Ascending aorta (tissue), 2 donors: ENCODE data around the gene MACO1. TPM values are rescaled to one million over a fixed set of nuclear protein-coding genes. Genes with fewer than 3 reads are reported as not detected.

Source experiments
- DNase-seq, 2 donors: peaks; one replicate each; pipeline ENCODE4 v3.0.0-alpha.2; 2019; ENCODE audit warnings: low spot score in 2 of 2
- H3K27ac ChIP-seq, 2 donors: fragments of 200-600 bp; sonication (generic); one replicate each; pipeline ENCODE4 v1.5.1; 2016 to 2017; ENCODE audit warnings: mild to moderate bottlenecking in 1 of 2
- H3K27me3 ChIP-seq: fragments of 200-600 bp; sonication (generic); one replicate; pipeline ENCODE4 v1.5.1; 2017
- H3K36me3 ChIP-seq, 2 donors: fragments of 200-600 bp; sonication (generic); one replicate each; pipeline ENCODE4 v1.5.1; 2016
- H3K4me1 ChIP-seq, 2 donors: fragments of 200-600 bp; sonication (generic); one replicate each; pipeline ENCODE4 v1.5.1; 2016 to 2017; ENCODE audit warnings: mild to moderate bottlenecking in 1 of 2
- H3K4me3 ChIP-seq, 2 donors: fragments of 200-600 bp; sonication (generic); one replicate each; pipeline ENCODE4 v1.5.1; 2016 to 2017; ENCODE audit warnings: mild to moderate bottlenecking in 1 of 2
- H3K9me3 ChIP-seq, 2 donors: fragments of 200-600 bp; sonication (generic); one replicate each; pipeline ENCODE4 v1.5.1; 2016
- CTCF ChIP-seq, 3 experiments: fragments of 200-600 bp in 2 of 3; fragments of 450-650 bp in 1 of 3; sonication (generic) in 2 of 3; IDR thresholded peaks; one replicate each; pipeline ENCODE4 v1.5.1; 2016 to 2019; ENCODE audit warnings: antibody characterized with exemption in 3 of 3, mild to moderate bottlenecking in 1 of 3, moderate library complexity in 1 of 3
- intact Hi-C: fragments of 100-400 bp; cut with DNase I; formaldehyde crosslinking; loops from one replicate; pipeline ENCODE4 v1.15.1; 2023
- total RNA-seq: library from RNA; depleted of rRNA; stranded (reverse); fragments of >200 nt; gene quantifications from one replicate; pipeline ENCODE4 v1.1.0, GENCODE V29; 2016

The MACO1 gene
- total RNA-seq, 1 donor from 2014 or later, result 49.2 TPM

- peaks cover 0 to 6% of the 10 kb centered on the region in 2 donors for H3K4me1 ChIP-seq
- no peaks in the 10 kb centered on the region for H3K27me3 ChIP-seq
- H3K36me3 ChIP-seq, result no peaks in the 10 kb centered on the region
- no peak for DNase-seq
- intact Hi-C loops, result no loop called here
- H3K9me3 ChIP-seq, result no peaks in the 10 kb centered on the region
- H3K4me3 ChIP-seq, result no peak overlapping the region
- no peak for TF ChIP-seq CTCF (IDR thresholded peaks at IDR 0.05)
- no peak overlapping the region for H3K27ac ChIP-seq
Measured at GRCh38 chr1:25425098-25426085, 5.3 kb upstream of the MACO1 start.

GRCh38 chr1:25427696-25428095 lies 3.0 kb upstream of the MACO1 start:
- intact Hi-C loops, result no loop called here
- Histone ChIP-seq H3K9me3 (no peaks in the 10 kb centered on the region), H3K27me3 (no peaks in the 10 kb centered on the region), H3K4me1 (peaks cover 0 to 6% of the 10 kb centered on the region in 2 donors), H3K27ac (no peak overlapping the region), H3K36me3 (no peaks in the 10 kb centered on the region), H3K4me3 (no peak overlapping the region)
- no peak for DNase-seq
- no peak for TF ChIP-seq CTCF (IDR thresholded peaks at IDR 0.05)

GRCh38 chr1:25428475-25429166 lies 2.1 kb upstream of the MACO1 start:
- Histone ChIP-seq H3K4me1 (peaks cover 2 to 6% of the 10 kb centered on the region in 2 donors), H3K27me3 (no peaks in the 10 kb centered on the region), H3K27ac (no peak overlapping the region), H3K36me3 (no peaks in the 10 kb centered on the region), H3K4me3 (no peak overlapping the region), H3K9me3 (no peaks in the 10 kb centered on the region)
- DNase-seq, result no peak
- TF ChIP-seq CTCF (IDR thresholded peaks at IDR 0.05), result no peak
- intact Hi-C loops, result no loop called here

GRCh38 chr1:25430967-25431881 lies 527 bp downstream of the MACO1 start:
- Histone ChIP-seq H3K27me3 (no peaks in the 10 kb centered on the region), H3K4me3 (peak overlapping the region; percentile 97 to 99), H3K4me1 (peaks cover 4 to 22% of the 10 kb centered on the region in 2 donors), H3K27ac (peak overlapping the region; percentile 92 to 98), H3K9me3 (no peaks in the 10 kb centered on the region), H3K36me3 (no peaks in the 10 kb centered on the region)
- TF ChIP-seq CTCF (IDR thresholded peaks at IDR 0.05), result no peak
- DNase-seq, result peak in 1 of 2 donors; percentile 63
- intact Hi-C loops, result loop anchor here (2.0 to 5.0 kb wide), 3 partner anchors 92 to 184 kb away; partner anchors contain the start of genes LDLRAP1, RSRP1 and TMEM50A
